Natural killer cell treated with Interleukin-12 subunit alpha and Interleukin-12 subunit beta and Interleukin-15 and Interleukin-18, amount 100 ng/mL, for 72 hours (primary cell): ENCODE data around the gene R3HDM2. TPM values are rescaled to one million over a fixed set of nuclear protein-coding genes. Genes with fewer than 3 reads are reported as not detected.

Experiments
- ATAC-seq, 2 donors: fragments of 150-1000 bp; cut with Tn5 transposase in 1 of 2; sonication (Bioruptor Pico), chemical (Tn5 transposase) in 1 of 2; 2 replicates each; pipeline ENCODE4 v1.10.0; 2021
- DNase-seq: peaks from one replicate; pipeline ENCODE4 v3.0.0; 2022; ENCODE audit warnings: low spot score
- H3K27ac Mint-ChIP-seq, 2 donors: 1 replicate in 1 of 2; 2 replicates in 1 of 2; pipeline ENCODE4 v1.8.0; 2022; ENCODE audit warnings: mixed read lengths in 2 of 2, mild to moderate bottlenecking in 1 of 2, moderate library complexity in 1 of 2
- H3K27me3 Mint-ChIP-seq, 2 donors: 1 replicate in 1 of 2; 2 replicates in 1 of 2; pipeline ENCODE4 v1.8.0; 2022; ENCODE audit warnings: mixed read lengths in 2 of 2
- H3K36me3 Mint-ChIP-seq: one replicate; pipeline ENCODE4 v1.8.0; 2022; ENCODE audit warnings: mixed read lengths
- H3K4me1 Mint-ChIP-seq, 2 donors: 1 replicate in 1 of 2; 2 replicates in 1 of 2; pipeline ENCODE4 v1.8.0; 2022; ENCODE audit warnings: low read depth in 2 of 2, mixed read lengths in 2 of 2, mild to moderate bottlenecking in 1 of 2
- H3K4me3 Mint-ChIP-seq: one replicate; pipeline ENCODE4 v1.8.0; 2022; ENCODE audit warnings: mixed read lengths
- H3K9me3 Mint-ChIP-seq: 2 replicates; pipeline ENCODE4 v1.8.0; 2022; ENCODE audit warnings: mixed read lengths
- total RNA-seq, 2 donors: library from RNA; stranded (reverse); gene quantifications; one replicate each; pipeline ENCODE4 v1.2.3, GENCODE V29; 2022

Gene R3HDM2
- total RNA-seq, 2 donors from 2014 or later = 55.4 to 57.2 TPM

- Mint-ChIP-seq H3K4me3 (peak overlapping the region; percentile 91), H3K4me1 (peaks cover 53 to 57% of the 10 kb centered on the region in 2 donors), H3K36me3 (no peaks in the 10 kb centered on the region), H3K27ac (peak overlapping the region; percentile 21 to 79), H3K9me3 (no peaks in the 10 kb centered on the region), H3K27me3 (peaks cover 48 to 61% of the 10 kb centered on the region in 2 donors)
- ATAC-seq = peak; percentile 29 to 37
- no peak for DNase-seq
These were observed 190.5 kb downstream of the R3HDM2 start for GRCh38 chr12:57240066-57240921.

- Mint-ChIP-seq H3K27me3 (peaks cover 48 to 61% of the 10 kb centered on the region in 2 donors), H3K9me3 (no peaks in the 10 kb centered on the region), H3K27ac (peak overlapping the region; percentile 21 to 79), H3K4me3 (peak overlapping the region; percentile 91), H3K36me3 (peaks cover 1% of the 10 kb centered on the region), H3K4me1 (peaks cover 53 to 57% of the 10 kb centered on the region in 2 donors)
- no peak for ATAC-seq
- no peak for DNase-seq
These were observed 191.2 kb downstream of the R3HDM2 start for GRCh38 chr12:57239587-57240065.

- Mint-ChIP-seq H3K36me3 (peaks cover 7% of the 10 kb centered on the region), H3K9me3 (no peaks in the 10 kb centered on the region), H3K4me1 (peaks cover 50 to 60% of the 10 kb centered on the region in 2 donors), H3K4me3 (peak overlapping the region; percentile 91), H3K27me3 (peaks cover 43 to 57% of the 10 kb centered on the region in 2 donors), H3K27ac (peak overlapping the region; percentile 21 to 79)
- peak; percentile 85 to 89 for ATAC-seq
- DNase-seq = peak; percentile 88
These were observed 191.8 kb downstream of the R3HDM2 start for GRCh38 chr12:57238854-57239554.

- H3K27ac Mint-ChIP-seq = peak overlapping the region in 1 of 2 donors; percentile 79
- peaks cover 38 to 50% of the 10 kb centered on the region in 2 donors for H3K27me3 Mint-ChIP-seq
- peak overlapping the region; percentile 91 for H3K4me3 Mint-ChIP-seq
- peak in 1 of 2 donors; percentile 2 for ATAC-seq
- peaks cover 44 to 54% of the 10 kb centered on the region in 2 donors for H3K4me1 Mint-ChIP-seq
- H3K36me3 Mint-ChIP-seq = peaks cover 8% of the 10 kb centered on the region
- H3K9me3 Mint-ChIP-seq = no peaks in the 10 kb centered on the region
- DNase-seq = no peak
These were observed 192.7 kb downstream of the R3HDM2 start for GRCh38 chr12:57237932-57238853.

- DNase-seq = no peak
- peak overlapping the region; percentile 83 for H3K4me3 Mint-ChIP-seq
- H3K4me1 Mint-ChIP-seq = peaks cover 40 to 50% of the 10 kb centered on the region in 2 donors
- ATAC-seq = no peak
- peaks cover 8% of the 10 kb centered on the region for H3K36me3 Mint-ChIP-seq
- H3K27me3 Mint-ChIP-seq = peaks cover 37 to 46% of the 10 kb centered on the region in 2 donors
- no peaks in the 10 kb centered on the region for H3K9me3 Mint-ChIP-seq
- H3K27ac Mint-ChIP-seq = no peak overlapping the region
These were observed 193.3 kb downstream of the R3HDM2 start for GRCh38 chr12:57237596-57237931.

- no peak for ATAC-seq
- Mint-ChIP-seq H3K4me3 (peak overlapping the region; percentile 83), H3K36me3 (peaks cover 8% of the 10 kb centered on the region), H3K4me1 (peaks cover 37 to 47% of the 10 kb centered on the region in 2 donors), H3K27ac (no peak overlapping the region), H3K27me3 (peaks cover 34 to 41% of the 10 kb centered on the region in 2 donors), H3K9me3 (no peaks in the 10 kb centered on the region)
- DNase-seq = no peak
These were observed 193.8 kb downstream of the R3HDM2 start for GRCh38 chr12:57236925-57237595.

GRCh38 chr12:57236201-57236924, 194.5 kb downstream of the R3HDM2 start:
- Mint-ChIP-seq H3K4me1 (peaks cover 35 to 48% of the 10 kb centered on the region in 2 donors), H3K4me3 (peak overlapping the region; percentile 4)
- DNase-seq = no peak

GRCh38 chr12:57235728-57236131, 195.1 kb downstream of the R3HDM2 start:
- H3K4me1 Mint-ChIP-seq = peaks cover 34 to 50% of the 10 kb centered on the region in 2 donors
- peaks cover 8% of the 10 kb centered on the region for H3K36me3 Mint-ChIP-seq
- no peaks in the 10 kb centered on the region for H3K9me3 Mint-ChIP-seq
- DNase-seq (no peak), ATAC-seq (no peak)
- no peak overlapping the region for H3K27ac Mint-ChIP-seq
- no peak overlapping the region for H3K4me3 Mint-ChIP-seq
- peaks cover 29 to 36% of the 10 kb centered on the region in 2 donors for H3K27me3 Mint-ChIP-seq

More at GRCh38 chr12:57236201-57236924, 194.5 kb downstream of the R3HDM2 start:
- ATAC-seq = no peak
- Mint-ChIP-seq H3K27ac (no peak overlapping the region), H3K9me3 (no peaks in the 10 kb centered on the region), H3K36me3 (peaks cover 8% of the 10 kb centered on the region), H3K27me3 (peaks cover 30 to 38% of the 10 kb centered on the region in 2 donors)

GRCh38 chr12:57235017-57235727, 195.7 kb downstream of the R3HDM2 start:
- Mint-ChIP-seq H3K4me1 (peaks cover 34 to 50% of the 10 kb centered on the region in 2 donors), H3K27ac (no peak overlapping the region), H3K9me3 (no peaks in the 10 kb centered on the region), H3K4me3 (no peak overlapping the region), H3K27me3 (peaks cover 23 to 30% of the 10 kb centered on the region in 2 donors), H3K36me3 (peaks cover 14% of the 10 kb centered on the region)
- DNase-seq (no peak), ATAC-seq (no peak)

- Mint-ChIP-seq H3K27ac (no peak overlapping the region), H3K4me3 (no peak overlapping the region), H3K36me3 (peaks cover 19% of the 10 kb centered on the region), H3K9me3 (no peaks in the 10 kb centered on the region), H3K4me1 (peaks cover 34 to 50% of the 10 kb centered on the region in 2 donors), H3K27me3 (peaks cover 21 to 24% of the 10 kb centered on the region in 2 donors)
- ATAC-seq (no peak), DNase-seq (no peak)
These were observed 196.2 kb downstream of the R3HDM2 start for GRCh38 chr12:57234571-57235016.

- H3K36me3 Mint-ChIP-seq = peaks cover 19% of the 10 kb centered on the region
These were observed 196.6 kb downstream of the R3HDM2 start for GRCh38 chr12:57234233-57234570.

More at GRCh38 chr12:57234233-57234570, 196.6 kb downstream of the R3HDM2 start:
- no peak overlapping the region for H3K27ac Mint-ChIP-seq
- H3K4me1 Mint-ChIP-seq = peaks cover 34 to 51% of the 10 kb centered on the region in 2 donors
- peaks cover 18 to 21% of the 10 kb centered on the region in 2 donors for H3K27me3 Mint-ChIP-seq
- DNase-seq (no peak), ATAC-seq (no peak)
- no peak overlapping the region for H3K4me3 Mint-ChIP-seq
- H3K9me3 Mint-ChIP-seq = no peaks in the 10 kb centered on the region
